GM12865 (cell line): ENCODE results near the gene DROSHA.

Experiments
- DNase-seq: peaks from one replicate; pipeline ENCODE4 v3.0.0; 2010; ENCODE audit warnings: low read depth
- H3K4me3 ChIP-seq: 2 replicates; pipeline ENCODE4 v1.5.1; 2011; ENCODE audit warnings: mild to moderate bottlenecking, low read depth, low read length, control low read depth
- TF ChIP-seq, protein P1 (sequence below): IDR thresholded peaks from 2 replicates; pipeline ENCODE4 v1.5.1; 2011; ENCODE audit warnings: low read length, control low read depth, low read depth, inconsistent platforms; ENCODE audit not compliant: insufficient read depth; ENCODE audit errors: missing control alignments

The DROSHA gene

DNA sequence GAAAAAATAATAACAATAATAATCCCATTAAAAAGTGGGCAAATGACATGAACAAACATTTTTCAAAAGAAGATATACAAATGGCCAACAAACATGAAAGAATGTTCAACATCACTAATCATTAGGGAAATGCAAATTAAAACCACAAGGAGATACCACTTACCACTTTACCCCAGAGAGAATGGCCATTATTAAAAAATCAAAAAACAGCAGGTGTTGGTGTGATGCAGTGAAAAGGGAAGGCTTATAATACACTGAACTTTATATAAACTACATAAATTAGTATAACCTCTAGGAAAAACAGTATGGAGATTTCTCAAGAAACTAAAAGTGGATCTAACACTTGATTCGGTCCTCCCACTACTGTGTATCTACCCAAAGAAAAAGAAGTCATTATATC, 81.9 kb downstream of the DROSHA start:
- TF ChIP-seq, protein P1, sequence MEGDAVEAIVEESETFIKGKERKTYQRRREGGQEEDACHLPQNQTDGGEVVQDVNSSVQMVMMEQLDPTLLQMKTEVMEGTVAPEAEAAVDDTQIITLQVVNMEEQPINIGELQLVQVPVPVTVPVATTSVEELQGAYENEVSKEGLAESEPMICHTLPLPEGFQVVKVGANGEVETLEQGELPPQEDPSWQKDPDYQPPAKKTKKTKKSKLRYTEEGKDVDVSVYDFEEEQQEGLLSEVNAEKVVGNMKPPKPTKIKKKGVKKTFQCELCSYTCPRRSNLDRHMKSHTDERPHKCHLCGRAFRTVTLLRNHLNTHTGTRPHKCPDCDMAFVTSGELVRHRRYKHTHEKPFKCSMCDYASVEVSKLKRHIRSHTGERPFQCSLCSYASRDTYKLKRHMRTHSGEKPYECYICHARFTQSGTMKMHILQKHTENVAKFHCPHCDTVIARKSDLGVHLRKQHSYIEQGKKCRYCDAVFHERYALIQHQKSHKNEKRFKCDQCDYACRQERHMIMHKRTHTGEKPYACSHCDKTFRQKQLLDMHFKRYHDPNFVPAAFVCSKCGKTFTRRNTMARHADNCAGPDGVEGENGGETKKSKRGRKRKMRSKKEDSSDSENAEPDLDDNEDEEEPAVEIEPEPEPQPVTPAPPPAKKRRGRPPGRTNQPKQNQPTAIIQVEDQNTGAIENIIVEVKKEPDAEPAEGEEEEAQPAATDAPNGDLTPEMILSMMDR = no peak
- no peak overlapping the region for H3K4me3 ChIP-seq
- DNase-seq = no peak

DNA sequence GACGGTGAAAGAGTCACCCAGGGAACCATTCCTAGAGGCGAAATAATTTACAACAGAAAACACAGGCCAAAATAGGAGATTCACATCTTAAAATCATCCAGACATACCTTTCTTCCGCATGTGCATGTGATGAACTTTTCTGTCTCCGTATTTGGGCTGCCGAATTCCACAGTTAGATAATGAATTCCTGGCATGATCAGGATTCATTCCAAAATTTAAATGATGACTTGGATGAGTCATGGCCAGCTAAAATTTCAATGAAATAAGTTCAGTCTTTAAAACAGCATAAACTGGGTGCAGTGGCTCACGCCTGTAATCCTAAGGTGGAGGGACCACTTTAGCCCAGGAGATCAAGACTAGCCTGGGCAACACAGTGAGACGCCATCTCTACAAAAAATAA, 82.7 kb downstream of the DROSHA start:
- H3K4me3 ChIP-seq = no peak overlapping the region
- TF ChIP-seq, protein P1 = no peak
- no peak for DNase-seq

DNA sequence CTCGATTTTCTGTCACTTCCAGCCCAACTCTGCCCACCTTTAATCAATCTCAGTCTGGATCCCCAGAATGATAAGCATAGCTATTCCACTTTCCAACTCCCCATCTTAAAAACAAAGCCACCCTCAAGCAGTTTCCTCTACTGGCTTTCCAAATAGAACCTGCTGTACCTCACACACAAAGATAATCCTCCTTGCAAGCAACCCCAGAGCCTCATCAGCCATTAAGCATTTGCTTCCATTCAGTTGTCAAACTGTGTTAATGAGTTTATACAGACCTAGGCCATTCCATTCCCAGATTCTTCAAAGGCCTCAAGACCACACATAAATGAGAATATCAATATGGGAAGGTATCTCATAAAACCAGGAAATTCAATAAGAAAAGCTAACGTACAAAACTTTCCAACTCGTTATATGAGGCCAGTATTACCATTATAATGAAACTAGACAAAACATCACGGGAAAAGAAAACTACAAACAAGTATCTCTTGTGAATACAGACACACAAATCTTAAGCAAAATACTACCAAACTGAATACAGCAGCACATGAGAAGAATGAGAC, 86.8 kb downstream of the DROSHA start:
- H3K4me3 ChIP-seq = no peak overlapping the region
- TF ChIP-seq, protein P1 = no peak
- no peak for DNase-seq

DNA sequence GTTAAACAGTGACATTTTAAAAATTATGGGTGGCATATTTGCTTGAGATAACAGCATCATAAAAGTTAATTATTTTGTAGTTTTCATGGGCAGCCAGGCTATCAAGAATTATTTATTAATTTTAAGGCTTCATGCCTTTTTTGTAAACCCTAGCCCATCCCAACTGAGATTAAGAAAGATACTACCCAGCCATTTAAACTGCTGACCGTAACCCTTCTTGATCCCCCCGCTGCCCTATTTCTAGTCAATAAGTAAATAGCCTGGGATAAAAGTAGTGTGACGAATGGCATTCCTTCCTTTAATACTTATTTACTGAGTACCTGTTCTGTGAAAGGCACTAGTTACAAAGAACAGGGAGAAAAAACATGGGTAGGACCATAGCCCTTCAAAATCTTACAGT, 88.3 kb downstream of the DROSHA start:
- no peak for DNase-seq
- no peak overlapping the region for H3K4me3 ChIP-seq
- TF ChIP-seq, protein P1 = no peak

- DNase-seq = no peak
- TF ChIP-seq, protein P1 = no peak
- H3K4me3 ChIP-seq = no peak overlapping the region
Observed at GRCh38 chr5:31442058-31442745, 89.7 kb downstream of the DROSHA start.

- TF ChIP-seq, protein P1 = no peak
- no peak for DNase-seq
Observed at GRCh38 chr5:31436851-31437250, 95.0 kb downstream of the DROSHA start.

GRCh38 chr5:31435730-31436129, 96.2 kb downstream of the DROSHA start:
- no peak for DNase-seq
- H3K4me3 ChIP-seq = no peak overlapping the region
- TF ChIP-seq, protein P1 = no peak

More at GRCh38 chr5:31436851-31437250, 95.0 kb downstream of the DROSHA start:
- no peak overlapping the region for H3K4me3 ChIP-seq
